ENCODE data around the gene FPGS.

FPGS gene

GRCh38 chr9:127860779-127861178 lies 58.1 kb downstream of the FPGS start:
- DNase-seq (ENCODE audit: low spot score), result no peak

DNA sequence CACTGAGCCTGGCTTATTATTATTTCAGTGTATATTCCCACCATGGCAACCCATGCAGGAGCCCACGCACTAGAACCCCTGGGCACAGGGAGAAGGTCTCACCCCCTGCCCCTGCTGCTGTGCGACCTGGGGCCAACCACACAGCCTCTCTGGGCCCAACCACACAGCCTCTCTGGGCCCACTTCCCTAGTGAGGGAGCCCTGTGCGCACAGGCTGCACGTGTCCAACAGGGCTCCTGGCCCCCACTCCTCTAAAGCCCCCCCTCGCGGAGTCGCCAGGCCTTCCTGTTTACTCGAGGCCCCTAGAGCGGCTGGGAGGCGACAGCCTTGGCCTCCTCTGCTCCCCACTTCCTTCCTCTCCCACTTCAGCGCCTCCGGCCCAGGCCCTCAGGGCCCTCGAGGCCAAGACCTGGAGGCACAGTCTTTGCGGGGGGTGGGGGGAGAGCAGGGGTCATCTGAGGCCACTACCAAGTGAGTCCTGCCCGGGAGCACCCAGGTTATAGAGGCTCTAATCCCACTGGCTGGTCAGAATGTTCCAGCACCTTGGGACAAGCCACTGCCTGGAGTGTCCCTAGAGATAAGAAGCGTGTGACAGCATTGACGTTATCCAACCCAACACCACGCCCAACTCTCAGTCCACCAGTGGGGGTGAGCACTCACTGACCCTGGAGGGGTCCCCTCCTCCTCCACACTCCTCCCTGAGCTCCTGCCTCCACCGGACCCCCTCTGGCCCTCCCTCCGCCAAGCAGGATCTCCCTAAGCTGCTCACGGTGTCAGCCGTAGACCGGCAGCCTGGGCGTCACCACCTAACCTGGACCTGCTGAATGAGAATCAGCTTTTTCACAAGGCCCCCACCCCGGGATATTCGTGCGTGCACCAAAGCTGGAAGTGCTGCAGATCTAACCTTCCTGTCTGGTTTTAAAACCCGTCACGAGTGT lies 59.7 kb downstream of the FPGS start:
- no peak for DNase-seq (ENCODE audit: low spot score)

DNA sequence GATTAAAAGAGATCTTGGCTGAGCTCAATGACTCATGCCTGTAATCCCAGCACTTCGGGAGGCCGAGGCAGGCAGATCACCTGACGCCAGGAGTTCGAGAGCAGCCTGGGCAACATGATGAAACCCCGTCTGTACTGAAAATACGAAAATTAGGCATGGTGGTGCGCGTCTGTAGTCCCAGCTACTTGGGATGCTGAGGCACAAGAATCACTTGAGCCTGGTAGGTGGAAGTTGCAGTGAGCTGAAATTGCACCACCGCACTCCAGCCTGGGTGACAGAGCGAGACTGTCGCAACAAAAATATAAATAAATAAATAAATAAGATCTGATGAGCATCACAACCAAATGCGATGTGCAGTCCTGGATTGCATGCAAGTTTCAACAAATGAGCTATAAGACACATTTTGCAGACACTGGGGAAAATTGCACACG lies 60.5 kb downstream of the FPGS start:
- DNase-seq (ENCODE audit: low spot score), result no peak

Data from hematopoietic multipotent progenitor cell treated with erythropoietin and hydrocortisone succinate and interleukin-3 and kit ligand, for 15 days (in vitro differentiated cells).